Body of pancreas (tissue), 4 donors: Measurements from ENCODE around the gene MAP3K12. TPM values are rescaled to one million over a fixed set of nuclear protein-coding genes. Genes with fewer than 3 reads are reported as not detected.

Experiments
- ATAC-seq: fragments of 150-250 bp; one replicate; pipeline ENCODE4 v1.9.1; 2016
- DNase-seq, 4 donors: peaks; one replicate each; pipeline ENCODE4 v3.0.0-alpha.2; 2019
- H3K27ac ChIP-seq, 4 donors: fragments of 200-600 bp; sonication (generic); 1 replicate in 3 of 4; 2 replicates in 1 of 4; pipeline versions ENCODE4 v1.5.1 to v1.6.1; 2016 to 2019; ENCODE audit warnings: mild to moderate bottlenecking in 1 of 4, mixed read lengths in 1 of 4, moderate library complexity in 1 of 4
- H3K27me3 ChIP-seq, 2 donors: fragments of 200-600 bp; sonication (generic); one replicate each; pipeline ENCODE4 v1.6.0; 2016; ENCODE audit warnings: mild to moderate bottlenecking in 1 of 2
- H3K36me3 ChIP-seq, 2 donors: fragments of 200-600 bp; sonication (generic); replicated peaks in 1 of 2; 2 replicates each; pipeline ENCODE4 v1.5.1; 2016; ENCODE audit warnings: low read depth in 2 of 2; ENCODE audit not compliant: insufficient read depth in 1 of 2
- H3K4me1 ChIP-seq: fragments of 200-600 bp; sonication (generic); one replicate; pipeline ENCODE4 v1.6.0; 2016
- H3K4me3 ChIP-seq, 2 donors: fragments of 200-600 bp; sonication (generic); 1 replicate in 1 of 2; 2 replicates in 1 of 2; pipeline ENCODE4 v1.5.1; 2016 to 2019
- H3K9me3 ChIP-seq, 3 donors: fragments of 200-600 bp; sonication (generic); 1 replicate in 2 of 3; 2 replicates in 1 of 3; pipeline ENCODE4 v1.5.1; 2016
- POLR2A ChIP-seq, 3 donors: fragments of 450-650 bp; IDR thresholded peaks; one replicate each; pipeline ENCODE4 v1.6.1; 2016; ENCODE audit warnings: antibody characterized with exemption in 3 of 3, mild to moderate bottlenecking in 2 of 3
- WGBS, 2 donors: methylation state at CpG; one replicate each; pipeline ENCODE4 v1.1.5; 2017; 5-methylcytosine and 5-hydroxymethylcytosine counted together
- intact Hi-C: fragments of 100-400 bp; cut with DNase I; formaldehyde crosslinking; loops from one replicate; pipeline ENCODE4 v1.15.1; 2023
- total RNA-seq, 2 donors: library from RNA; depleted of rRNA; stranded (reverse); fragments of >200 nt; gene quantifications; one replicate each; pipeline ENCODE4 v1.1.0, GENCODE V29; 2016
- TF ChIP-seq, protein P1 (sequence below), 7 experiments: fragments of 450-650 bp in 4 of 7; fragments of 200-600 bp in 3 of 7; sonication (generic) in 3 of 7; IDR thresholded peaks; one replicate each; pipeline ENCODE4 v1.5.1; 2016 to 2019; ENCODE audit warnings: antibody characterized with exemption in 7 of 7

The MAP3K12 gene
- total RNA-seq, 2 donors from 2014 or later, result 10.9 to 34.6 TPM

DNA sequence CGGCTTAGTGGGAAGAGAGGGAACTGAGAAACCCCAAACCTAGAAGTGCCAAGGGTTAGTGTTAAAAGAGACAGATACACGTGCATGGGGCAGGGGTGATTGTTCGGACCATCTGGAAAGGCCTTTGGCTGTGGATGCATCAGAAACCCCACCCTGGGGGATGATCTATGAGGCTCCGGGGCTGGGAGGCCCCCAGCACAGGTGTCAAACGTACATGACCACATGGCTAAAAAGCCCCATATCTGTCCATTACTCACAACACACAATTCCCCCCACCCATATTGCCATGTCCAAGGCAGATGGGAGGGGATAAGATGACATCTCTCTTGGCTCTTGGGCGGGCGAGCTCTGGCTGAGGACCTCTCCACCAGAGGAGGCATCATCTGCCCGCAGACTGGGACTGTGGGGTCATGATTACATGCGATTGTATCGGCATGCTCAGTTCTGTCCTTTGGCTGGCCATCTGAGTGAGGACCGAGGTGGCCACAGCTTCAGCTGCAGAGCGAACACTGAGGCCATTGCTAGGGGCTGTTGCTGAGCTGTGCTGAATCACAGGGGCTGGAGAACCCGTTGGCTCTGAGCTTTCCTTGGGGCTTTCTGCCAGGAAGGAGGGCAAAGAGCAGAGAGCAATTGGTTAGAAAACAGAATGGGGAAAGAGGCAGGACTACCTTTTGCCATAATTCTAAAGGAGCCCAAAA is 17.6 kb upstream of the MAP3K12 start:
- ATAC-seq (no peak), DNase-seq (no peak)
- no peaks in the 10 kb centered on the region for H3K27me3 ChIP-seq
- H3K36me3 ChIP-seq, result peaks cover 10 to 45% of the 10 kb centered on the region in 2 donors
- TF ChIP-seq, protein P1, sequence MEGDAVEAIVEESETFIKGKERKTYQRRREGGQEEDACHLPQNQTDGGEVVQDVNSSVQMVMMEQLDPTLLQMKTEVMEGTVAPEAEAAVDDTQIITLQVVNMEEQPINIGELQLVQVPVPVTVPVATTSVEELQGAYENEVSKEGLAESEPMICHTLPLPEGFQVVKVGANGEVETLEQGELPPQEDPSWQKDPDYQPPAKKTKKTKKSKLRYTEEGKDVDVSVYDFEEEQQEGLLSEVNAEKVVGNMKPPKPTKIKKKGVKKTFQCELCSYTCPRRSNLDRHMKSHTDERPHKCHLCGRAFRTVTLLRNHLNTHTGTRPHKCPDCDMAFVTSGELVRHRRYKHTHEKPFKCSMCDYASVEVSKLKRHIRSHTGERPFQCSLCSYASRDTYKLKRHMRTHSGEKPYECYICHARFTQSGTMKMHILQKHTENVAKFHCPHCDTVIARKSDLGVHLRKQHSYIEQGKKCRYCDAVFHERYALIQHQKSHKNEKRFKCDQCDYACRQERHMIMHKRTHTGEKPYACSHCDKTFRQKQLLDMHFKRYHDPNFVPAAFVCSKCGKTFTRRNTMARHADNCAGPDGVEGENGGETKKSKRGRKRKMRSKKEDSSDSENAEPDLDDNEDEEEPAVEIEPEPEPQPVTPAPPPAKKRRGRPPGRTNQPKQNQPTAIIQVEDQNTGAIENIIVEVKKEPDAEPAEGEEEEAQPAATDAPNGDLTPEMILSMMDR (IDR thresholded peaks at IDR 0.05), result no peak
- H3K4me1 ChIP-seq, result no peaks in the 10 kb centered on the region
- no peaks in the 10 kb centered on the region for H3K9me3 ChIP-seq
- no peak overlapping the region for H3K27ac ChIP-seq
- H3K4me3 ChIP-seq, result no peak overlapping the region
- 79 to 85% methylated on average over 10 to 13 of the region's 13 CpGs for WGBS, 2 donors
- intact Hi-C loops, result no loop called here

DNA sequence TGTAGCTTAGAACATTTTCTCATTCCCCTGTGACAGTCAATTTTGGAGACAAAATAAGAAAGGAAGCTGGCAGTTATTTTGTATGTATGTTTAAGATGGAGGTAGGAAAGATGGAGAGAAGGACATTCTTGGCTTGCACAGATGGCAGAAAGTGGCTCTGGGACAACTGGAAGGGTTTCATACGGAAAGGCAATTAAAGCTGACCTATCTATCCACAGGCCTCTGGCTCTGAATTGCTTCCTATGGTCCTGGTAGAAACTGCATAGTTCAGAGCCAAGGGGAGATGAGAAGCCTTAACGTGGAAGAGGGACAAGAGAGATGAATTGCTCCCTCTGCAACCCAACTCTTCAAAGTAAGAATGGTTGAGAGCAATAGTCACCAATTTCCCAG is 16.0 kb upstream of the MAP3K12 start:
- Histone ChIP-seq H3K36me3 (peaks cover 10 to 35% of the 10 kb centered on the region in 2 donors), H3K4me3 (no peak overlapping the region), H3K4me1 (no peaks in the 10 kb centered on the region), H3K27me3 (no peaks in the 10 kb centered on the region), H3K27ac (no peak overlapping the region), H3K9me3 (no peaks in the 10 kb centered on the region)
- ATAC-seq (no peak), DNase-seq (no peak)
- TF ChIP-seq, protein P1 (IDR thresholded peaks at IDR 0.05), result no peak
- TF ChIP-seq POLR2A (IDR thresholded peaks at IDR 0.05), result no peak
- intact Hi-C loops, result no loop called here
- WGBS, 2 donors, result 78 to 80% methylated on average over 2 of the region's 2 CpGs

DNA sequence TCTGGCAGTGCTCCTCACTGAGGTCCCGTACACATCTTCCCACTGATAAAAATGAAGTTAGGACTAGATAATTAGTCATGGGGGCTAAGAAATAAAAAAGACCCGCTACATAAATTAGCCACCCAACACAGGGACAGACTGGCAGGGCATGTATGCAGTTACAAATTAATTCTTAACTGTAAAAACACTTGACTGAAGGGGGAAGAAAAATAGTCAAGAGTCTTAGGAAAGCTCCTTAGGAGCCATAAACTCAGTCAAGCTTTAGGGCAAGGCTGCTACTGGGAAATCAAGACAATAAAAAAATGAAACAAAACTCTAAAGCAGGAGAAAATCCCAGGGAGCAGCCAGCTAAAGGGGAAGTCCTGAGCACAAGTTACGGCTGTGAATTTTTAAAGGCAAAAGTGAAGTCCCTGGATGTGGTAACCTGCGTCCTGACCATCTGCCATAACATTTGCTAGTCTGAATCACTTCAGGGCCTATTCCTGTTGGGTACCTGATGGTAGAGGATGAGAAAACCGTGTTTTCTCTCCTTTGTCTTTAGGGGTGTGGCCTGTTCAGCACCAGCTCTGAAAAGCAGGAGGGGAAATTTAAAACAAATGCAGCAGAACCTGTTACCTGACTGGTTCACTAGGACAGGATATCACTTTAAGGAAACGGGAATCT is 15.5 kb upstream of the MAP3K12 start:
- Histone ChIP-seq H3K27me3 (no peaks in the 10 kb centered on the region), H3K4me3 (no peak overlapping the region), H3K4me1 (no peaks in the 10 kb centered on the region), H3K27ac (no peak overlapping the region), H3K9me3 (no peaks in the 10 kb centered on the region), H3K36me3 (peaks cover 10 to 30% of the 10 kb centered on the region in 2 donors)
- ATAC-seq, result no peak
- intact Hi-C loops, result no loop called here
- no peak for DNase-seq
- 79 to 83% methylated on average over 6 of the region's 6 CpGs for WGBS, 2 donors
- TF ChIP-seq, protein P1 (IDR thresholded peaks at IDR 0.05), result no peak
- TF ChIP-seq POLR2A (IDR thresholded peaks at IDR 0.05), result no peak

DNA sequence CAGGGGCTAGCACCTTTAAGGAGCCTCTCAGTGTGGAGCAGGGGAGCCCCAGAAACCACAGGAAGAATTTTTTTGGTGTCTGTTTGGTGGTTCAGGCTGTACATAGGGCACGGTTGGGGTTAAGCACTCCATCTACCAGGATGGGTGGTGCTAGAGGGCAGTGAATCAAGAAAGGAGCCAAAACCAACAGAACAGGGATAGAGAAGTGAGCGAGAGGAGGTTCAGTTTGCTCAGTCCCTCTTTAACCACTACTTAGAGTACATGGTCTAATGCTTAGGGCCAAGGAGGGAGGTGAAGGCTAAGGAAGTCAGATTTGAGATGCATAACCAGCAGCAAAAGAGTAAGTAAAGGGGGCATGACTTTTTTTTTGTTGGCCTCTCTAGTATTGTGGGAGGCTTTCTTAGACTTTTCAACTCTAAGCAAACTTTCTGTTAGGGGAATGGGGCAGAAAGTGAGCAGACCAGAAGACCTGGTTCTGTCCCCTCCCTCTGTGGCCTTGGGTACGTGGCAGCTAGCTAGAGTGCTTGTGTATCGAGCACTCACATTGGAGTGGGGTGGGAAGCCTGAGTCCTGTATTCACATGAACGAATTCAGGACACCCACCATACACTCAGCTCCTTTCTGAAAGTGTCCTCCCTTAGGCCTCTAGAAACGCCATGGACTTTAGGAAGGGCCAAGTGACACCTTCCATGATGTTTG is 14.6 kb upstream of the MAP3K12 start:
- no peaks in the 10 kb centered on the region for H3K9me3 ChIP-seq
- no peak for ATAC-seq
- 73 to 75% methylated on average over 6 of the region's 6 CpGs for WGBS, 2 donors

More for the DNA sequence above, 14.6 kb upstream of the MAP3K12 start:
- DNase-seq, result no peak
- peaks cover 10 to 24% of the 10 kb centered on the region in 2 donors for H3K36me3 ChIP-seq
- TF ChIP-seq POLR2A (IDR thresholded peaks at IDR 0.05), result no peak
- TF ChIP-seq, protein P1 (IDR thresholded peaks at IDR 0.05), result no peak
- H3K27ac ChIP-seq, result no peak overlapping the region
- H3K4me3 ChIP-seq, result no peak overlapping the region
- H3K4me1 ChIP-seq, result peaks cover 1% of the 10 kb centered on the region
- intact Hi-C loops, result no loop called here
- no peaks in the 10 kb centered on the region for H3K27me3 ChIP-seq
